CD4-positive, alpha-beta T cell treated with Interleukin-17A for 4 hours (primary cell): ENCODE measurements around the gene OTOP2.
"Not testable (repeated sequence)": the region's sequence is repeated elsewhere in the genome, so short reads cannot be mapped to it uniquely, and the experiment has no call there.

Source experiments
- DNase-seq: peaks from one replicate; pipeline ENCODE4 v3.0.0-alpha.2; 2020; ENCODE audit warnings: mixed read lengths

OTOP2 gene

DNA sequence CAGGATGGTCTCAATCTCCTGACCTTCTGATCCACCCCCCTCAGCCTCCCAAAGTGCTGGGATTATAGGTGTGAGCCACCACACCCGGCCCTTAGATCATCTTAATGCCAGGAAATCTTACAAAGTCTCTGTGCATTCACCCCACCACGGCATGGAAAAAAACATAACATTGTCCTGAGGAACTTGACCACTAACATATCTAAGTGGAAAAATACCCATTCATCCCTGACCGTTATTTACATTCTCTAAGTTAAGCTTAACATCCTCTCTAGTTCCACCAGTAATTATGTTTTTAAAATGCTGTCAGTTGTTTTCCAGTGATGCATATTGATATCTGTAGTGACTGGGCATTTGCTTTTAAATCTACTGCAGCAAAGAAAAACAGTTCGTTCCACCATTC is 51.9 kb downstream of the OTOP2 start:
- no peak for DNase-seq

DNA sequence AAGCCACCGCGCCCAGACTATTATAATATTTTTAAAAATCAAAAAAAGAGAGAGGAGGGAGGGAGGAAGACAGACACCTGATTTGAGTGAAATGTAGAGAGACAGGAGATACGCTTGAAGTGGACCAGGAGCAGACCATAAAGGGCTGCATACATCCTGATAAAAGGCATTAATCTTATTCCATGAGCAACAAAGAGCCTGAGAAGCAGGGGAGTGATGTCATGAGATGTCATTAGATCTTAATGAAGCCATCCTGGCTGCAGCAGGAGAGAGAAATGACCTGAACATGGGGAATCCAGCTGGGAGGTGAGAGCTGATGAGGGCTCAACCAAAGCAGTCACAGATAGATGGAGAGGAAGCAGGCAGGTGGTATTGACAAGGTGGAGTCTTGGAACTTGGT is 53.7 kb downstream of the OTOP2 start:
- no peak for DNase-seq

DNA sequence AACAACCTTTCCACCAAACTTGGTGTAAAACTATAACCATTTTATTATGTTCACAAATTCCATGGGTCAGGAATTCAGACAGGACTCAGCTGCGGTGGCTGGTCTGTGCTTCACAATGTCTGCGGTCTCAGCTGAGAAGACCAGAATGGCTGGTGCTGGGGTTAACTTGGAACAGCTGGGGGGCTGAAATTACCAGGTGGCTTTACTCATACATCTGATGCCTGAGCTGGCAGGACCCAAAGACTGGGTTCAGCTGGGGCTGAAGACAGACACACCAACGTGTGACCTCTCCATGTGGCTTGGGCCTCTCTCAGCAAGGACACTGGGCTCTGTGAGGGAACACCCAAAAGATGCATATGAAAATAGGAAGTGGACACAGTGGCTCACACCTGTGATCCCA is 54.2 kb downstream of the OTOP2 start:
- DNase-seq, result no peak

DNA sequence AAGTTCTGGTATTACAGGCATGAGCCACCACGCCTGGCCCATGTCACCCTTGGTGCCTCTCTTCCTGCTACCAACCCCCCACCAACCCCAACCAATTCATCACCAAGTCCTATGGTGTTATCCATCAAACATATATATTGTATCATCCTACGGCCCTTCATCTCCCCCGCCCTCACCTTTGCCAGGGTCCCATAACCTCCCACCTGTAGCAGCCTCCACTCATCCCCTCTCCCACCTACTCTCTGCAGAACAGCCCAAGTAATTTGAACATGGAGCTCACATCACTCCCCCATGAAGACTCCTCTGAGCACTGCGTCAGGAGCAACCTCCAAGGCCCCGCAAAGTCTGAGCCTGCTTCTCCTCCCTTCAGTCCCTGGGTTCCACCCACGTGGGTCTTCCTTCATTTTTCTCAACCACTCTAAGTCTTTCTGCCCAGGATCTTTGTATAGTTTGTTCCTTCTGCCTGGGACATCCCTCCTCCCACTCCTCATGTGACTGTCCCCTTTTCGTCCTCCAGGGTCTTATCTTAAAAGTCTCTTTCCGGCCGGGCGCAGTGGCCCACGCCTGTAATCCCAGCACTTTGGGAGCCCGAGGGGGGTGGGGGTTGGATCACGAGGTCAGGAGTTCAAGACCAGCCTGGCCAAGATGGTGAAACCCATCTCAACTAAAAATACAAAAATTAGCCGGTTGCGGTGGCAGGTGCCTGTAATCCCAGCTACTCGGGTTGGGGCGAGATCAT is 55.5 kb downstream of the OTOP2 start:
- no peak for DNase-seq

DNA sequence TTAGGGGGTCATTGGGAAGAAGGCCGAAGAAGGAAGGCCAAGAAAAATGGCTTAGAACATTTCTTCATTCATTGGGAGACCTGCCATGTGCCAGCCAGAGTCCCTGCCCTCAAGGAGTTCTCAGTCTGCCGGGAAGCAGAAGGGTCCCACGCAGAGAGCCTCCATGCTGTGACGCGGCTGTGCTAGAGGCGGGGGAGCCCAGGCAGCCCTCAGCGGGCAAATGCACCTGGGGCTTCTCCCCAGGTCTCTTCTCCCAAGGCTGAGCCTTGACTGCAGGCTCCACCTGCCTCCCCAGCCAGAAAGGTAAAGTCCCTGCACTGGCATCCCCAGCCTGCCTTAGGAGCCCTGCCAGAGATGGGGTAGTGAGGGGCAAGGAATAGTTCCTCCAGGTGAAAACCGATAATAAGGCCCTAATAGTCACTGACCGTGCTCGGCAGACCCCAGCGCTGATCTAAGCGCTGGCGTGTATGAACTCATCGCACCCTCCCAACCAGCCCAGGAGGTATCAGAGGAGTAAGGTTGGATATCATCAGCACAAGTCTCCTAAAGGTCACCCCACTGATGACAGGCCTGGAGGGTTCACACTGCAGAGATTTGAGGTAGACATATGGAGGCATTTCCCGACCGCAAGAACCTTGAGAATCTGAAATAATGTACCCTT is 57.4 kb downstream of the OTOP2 start:
- DNase-seq, result no peak

DNA sequence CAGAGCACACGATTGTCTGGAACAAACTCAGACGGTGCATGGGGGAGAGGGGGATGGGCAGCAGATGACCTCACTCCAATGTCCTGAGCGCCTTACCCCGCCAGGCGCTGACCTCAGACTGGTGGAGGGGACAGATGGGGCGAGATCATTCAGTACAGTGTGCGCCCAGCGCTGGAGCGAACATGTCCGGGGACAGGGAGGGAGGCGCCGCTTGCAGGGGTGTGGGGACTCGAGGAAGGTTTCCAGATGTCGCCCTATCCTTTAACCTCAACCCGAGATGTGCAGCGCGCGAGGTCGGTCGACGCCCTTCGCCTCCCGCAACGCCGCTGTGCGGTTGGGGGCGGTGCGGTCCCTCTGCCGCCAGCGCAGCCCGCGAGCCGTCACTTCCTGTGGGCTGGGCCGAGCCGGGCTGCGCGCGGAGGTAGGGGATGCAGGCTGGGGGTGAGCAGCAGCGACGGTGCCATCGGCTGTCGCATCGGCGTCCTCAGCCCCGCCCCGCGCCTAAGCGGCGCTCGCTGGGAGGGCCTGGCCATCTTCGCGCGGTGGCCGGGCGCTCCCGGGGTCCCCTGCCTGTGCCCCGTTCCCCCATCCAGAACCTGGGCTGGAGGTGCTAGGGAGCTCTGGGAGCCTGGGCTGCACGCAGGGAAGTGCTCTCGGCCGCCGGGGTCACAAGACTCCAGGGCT is 58.0 kb downstream of the OTOP2 start:
- peak; percentile 87 for DNase-seq

DNA sequence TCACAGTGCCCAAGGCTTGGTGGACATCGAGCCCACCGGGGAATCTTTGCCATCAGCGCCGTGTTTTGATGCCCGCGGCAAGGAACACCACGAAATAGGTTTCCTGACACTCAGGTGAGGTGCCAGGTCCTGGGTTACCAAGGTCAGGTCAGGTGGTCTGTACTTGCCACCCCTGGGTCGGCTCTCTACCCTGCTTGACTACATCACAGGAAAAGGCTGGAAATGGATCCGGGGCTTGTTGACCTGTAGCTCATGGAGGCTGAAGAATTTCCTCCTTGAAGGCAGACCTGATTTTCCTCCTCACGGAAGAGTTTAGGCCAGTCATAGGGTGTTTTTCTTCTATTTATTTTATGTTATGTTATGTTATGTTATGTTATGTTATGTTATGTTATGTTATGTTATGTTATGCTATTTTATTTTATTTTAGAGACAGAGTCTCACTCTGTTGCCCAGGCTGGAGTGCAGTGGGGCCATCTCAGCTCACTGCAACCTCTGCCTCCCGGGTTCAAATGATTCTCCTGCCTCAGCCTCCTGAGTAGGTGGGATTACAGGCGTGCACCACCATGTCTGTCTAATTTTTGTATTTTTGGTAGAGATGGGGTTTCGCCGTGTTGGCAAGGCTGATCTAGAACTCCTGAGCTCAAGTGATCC is 58.7 kb downstream of the OTOP2 start:
- not testable (repeated sequence) for DNase-seq
